Middle frontal gyrus (tissue), 1 donor: ENCODE measurements around the gene BTN1A1.
"Not testable (repeated sequence)": the region's sequence is repeated elsewhere in the genome, so short reads cannot be mapped to it uniquely, and the experiment has no call there.

Experiments used
- DNase-seq: peaks from one replicate; pipeline ENCODE4 v3.0.0-alpha.2; 2015; ENCODE audit warnings: low spot score; ENCODE audit errors: extremely low spot score

The BTN1A1 gene, protein sequence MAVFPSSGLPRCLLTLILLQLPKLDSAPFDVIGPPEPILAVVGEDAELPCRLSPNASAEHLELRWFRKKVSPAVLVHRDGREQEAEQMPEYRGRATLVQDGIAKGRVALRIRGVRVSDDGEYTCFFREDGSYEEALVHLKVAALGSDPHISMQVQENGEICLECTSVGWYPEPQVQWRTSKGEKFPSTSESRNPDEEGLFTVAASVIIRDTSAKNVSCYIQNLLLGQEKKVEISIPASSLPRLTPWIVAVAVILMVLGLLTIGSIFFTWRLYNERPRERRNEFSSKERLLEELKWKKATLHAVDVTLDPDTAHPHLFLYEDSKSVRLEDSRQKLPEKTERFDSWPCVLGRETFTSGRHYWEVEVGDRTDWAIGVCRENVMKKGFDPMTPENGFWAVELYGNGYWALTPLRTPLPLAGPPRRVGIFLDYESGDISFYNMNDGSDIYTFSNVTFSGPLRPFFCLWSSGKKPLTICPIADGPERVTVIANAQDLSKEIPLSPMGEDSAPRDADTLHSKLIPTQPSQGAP

DNA sequence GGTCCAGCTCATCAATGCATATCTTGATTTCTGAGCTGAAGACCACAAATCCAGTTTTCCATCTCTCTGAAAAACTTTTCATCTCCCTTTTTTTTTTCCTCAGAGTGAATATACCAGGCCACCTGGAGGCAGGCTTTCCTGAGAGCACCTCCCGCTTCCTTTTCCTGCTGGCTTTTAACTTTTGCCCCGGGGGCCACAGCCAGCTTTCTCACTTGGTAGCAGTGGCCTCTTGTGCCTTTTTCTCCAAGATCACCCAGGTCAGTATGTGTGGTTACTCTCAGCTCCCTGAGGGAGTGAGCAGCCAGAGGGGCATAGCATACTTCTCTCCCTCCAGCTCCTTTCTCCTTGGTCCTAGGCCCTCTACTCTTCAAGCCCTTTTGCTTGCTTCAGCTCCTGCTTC is at the start of gene BTN1A1:
Gene BTN1A1 (plus strand): TSS at position 202 of the 400 bp plus-strand sequence. CDS start 984 bp downstream, outside the sequence.
- no peak for DNase-seq

DNA sequence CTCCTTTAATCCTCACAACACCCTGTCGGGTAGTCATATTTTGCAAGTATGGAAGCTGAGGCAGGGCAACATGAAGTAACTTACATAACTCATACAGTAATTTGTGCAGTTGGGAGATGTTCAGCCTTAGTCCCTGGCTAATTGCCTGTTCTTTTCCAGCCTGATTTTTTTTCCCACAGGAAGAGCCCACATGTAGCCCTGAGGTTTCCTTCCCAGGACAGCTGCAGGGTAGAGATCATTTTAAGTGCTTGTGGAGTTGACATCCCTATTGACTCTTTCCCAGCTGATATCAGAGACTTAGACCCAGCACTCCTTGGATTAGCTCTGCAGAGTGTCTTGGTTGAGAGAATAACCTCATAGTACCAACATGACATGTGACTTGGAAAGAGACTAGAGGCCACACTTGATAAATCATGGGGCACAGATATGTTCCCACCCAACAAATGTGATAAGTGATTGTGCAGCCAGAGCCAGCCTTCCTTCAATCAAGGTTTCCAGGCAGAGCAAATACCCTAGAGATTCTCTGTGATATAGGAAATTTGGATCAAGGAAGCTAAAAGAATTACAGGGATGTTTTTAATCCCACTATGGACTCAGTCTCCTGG is 47.4 kb upstream of the BTN1A1 start:
- no peak for DNase-seq

DNA sequence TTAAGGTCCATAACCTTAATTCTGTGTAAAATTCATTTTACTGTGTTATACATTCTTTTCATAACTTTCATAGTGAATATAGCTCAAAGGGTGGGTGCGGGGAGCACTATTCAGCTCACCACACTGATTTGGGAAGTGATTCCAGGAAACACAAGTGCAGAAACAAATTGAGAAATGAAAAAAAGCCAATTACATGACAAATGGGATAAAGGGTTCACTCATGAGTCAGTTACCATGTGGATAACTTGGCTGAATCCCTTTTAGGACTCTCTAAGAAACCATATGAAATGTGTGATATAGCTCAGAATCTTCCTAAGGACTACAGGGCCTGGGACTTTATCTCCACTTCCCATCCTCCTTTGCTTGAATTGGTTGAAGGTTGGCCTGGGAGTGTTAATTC is 45.5 kb upstream of the BTN1A1 start:
- DNase-seq, result no peak

DNA sequence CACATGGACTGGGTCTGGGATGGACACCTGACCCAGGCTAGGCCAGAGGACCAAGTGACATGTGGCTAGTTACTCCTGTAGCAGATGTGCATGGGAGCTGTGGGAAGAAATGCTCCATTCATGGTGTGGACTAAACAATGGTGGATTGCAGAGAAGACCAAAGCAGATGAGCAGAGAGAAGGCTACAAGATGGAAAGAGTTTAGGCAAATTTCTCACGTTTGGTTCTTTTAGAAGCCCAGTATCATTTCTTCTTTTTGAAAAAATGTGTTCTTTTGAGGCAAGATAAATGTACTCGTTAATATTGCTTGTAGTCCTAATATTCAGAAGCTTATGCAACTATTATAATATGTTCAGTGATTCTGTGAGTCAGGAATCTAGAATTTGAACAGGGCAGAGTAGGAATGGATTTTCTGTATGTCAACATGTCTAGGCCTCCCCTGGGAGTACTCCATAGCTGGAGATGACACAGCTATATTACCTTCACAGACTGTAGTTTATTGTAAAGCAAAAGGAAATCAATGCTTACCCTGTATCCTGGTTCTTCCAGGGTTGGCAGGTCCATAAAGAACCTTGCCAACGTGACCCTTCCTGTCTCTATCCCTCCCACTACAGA is 44.6 kb upstream of the BTN1A1 start:
- no peak for DNase-seq

DNA sequence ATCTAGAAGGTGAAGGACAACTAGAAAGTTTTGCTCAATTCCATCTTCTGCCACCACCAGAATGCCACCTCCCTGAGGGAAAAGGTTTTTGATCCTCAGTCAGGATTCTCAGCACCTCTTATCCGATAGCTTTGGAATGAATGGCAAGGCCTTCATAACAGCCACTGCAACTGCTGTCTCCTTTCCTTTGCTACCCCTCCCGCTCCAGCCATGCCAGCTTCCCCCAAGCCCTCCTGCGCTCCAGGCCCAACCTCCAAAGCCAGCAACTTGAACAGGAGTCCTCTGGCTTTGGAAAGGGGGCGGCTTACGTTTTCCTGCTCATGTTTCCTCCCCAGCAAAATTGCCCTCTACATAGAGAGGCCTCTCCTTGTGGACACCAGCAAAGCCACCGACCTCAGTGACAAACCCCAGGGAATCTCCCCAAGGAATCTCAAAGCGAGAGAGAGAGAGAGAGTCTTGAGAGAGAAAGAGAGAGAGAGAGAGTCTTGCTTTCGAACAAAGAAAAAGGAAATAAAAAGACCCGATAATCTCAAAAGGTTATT is 42.8 kb upstream of the BTN1A1 start:
- no peak for DNase-seq

DNA sequence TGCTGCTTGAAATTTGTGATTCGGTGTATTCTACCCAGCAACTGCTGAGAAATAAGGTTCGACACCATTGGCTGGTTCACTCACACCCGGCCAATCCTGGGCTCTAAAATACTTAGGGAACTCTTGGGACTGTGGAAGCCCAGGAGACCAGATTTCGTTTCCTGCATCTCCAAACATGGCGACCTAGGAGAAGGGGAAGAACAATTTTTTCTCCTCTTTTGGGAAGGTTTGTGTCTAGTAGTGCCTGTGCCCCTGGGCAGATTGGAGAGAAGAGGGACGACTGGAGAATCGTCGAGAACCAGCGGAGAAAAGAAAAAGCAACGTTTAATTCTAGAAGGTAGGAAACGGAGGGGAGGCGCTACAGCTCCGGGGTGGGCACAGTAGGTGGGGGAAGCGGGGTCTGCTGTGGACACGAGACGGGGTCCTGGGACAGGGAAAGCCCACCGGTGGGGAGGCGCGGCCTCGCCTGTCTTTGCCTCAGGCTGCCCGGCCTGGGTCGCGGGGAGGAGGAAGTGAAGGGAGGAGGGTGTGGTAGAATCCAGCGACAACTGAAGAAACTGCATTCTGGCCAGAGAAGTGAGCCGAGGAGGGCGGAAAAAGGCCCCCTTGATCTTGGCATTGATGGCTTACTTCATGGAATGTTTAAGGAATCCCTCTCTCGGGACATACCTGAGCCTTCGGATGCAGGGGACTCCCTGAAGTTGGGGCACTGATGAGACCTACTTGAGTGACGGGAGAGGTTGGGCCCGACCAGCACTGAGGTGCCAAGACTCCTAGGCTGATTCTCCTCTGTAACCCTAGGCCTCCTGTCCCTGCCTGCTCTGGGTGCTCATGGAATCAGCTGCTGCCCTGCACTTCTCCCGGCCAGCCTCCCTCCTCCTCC is 42.1 kb upstream of the BTN1A1 start, which contains the start of gene BTN2A1:
Gene BTN2A1 (plus strand): TSS at position 150 of the 883 bp plus-strand sequence. CDS start 682 bp downstream, at position 832.
- DNase-seq, result peak; percentile 86

DNA sequence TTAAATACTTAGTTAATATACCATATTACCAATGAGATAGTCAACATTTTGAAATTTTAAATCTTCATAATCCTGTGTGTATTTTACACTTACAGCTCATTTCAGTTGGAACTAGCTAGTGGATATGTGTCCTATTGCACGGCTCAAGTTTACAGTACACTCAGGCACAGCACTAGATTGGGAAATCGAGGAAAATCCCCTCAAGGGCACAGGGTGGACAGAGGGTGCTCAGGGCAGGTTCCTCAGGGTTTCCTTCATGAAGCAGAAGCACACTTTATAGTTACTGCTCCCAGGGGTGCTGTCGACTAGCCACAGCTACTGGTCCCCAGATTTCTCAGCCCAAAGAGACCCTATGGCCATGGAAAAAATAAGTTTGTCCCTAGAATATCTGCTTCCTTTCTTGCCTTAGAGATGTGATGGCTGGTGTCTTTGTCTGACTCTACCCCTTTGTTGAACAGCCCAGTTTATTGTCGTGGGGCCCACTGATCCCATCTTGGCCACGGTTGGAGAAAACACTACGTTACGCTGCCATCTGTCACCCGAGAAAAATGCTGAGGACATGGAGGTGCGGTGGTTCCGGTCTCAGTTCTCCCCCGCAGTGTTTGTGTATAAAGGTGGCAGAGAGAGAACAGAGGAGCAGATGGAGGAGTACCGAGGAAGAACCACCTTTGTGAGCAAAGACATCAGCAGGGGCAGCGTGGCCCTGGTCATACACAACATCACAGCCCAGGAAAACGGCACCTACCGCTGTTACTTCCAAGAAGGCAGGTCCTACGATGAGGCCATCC is 40.9 kb upstream of the BTN1A1 start:
- no peak for DNase-seq

DNA sequence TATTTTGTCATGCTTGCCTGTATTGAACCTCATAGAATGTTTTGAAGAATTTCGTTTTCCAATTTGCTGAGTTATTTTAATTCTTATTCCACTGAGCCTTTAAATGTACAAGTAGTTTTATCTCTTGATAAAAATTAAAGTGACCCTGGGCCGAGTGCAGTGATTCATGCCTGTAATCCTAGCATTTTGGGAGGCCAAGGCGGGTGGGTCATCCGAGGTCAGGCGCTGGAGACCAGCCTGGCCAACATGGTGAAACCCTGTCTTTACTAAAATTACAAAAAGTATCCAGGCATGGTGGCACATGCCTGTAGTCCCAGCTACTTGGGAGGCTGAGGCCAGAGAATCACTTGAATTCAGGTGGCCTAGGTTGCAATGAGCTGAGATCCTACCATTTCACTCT is 38.8 kb upstream of the BTN1A1 start:
- DNase-seq, result not testable (repeated sequence)

DNA sequence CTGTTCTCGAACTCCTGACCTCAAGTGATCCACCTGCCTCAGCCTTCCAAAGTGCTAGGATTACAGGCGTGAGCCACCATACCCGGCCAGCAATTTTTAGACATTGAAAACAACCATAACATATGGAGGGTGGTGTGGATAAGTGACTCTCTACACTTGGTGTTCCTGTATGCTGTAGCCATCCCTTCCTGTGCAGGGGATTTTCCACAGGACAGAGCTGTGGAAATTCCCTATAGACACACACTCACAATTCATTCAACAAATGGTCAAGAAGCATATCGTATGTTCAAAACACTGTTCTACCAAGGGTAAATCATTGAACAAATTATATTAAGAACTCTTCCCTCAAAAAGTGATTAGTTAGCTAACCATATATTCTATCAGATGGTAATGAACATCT is 36.1 kb upstream of the BTN1A1 start:
- DNase-seq, result no peak

DNA sequence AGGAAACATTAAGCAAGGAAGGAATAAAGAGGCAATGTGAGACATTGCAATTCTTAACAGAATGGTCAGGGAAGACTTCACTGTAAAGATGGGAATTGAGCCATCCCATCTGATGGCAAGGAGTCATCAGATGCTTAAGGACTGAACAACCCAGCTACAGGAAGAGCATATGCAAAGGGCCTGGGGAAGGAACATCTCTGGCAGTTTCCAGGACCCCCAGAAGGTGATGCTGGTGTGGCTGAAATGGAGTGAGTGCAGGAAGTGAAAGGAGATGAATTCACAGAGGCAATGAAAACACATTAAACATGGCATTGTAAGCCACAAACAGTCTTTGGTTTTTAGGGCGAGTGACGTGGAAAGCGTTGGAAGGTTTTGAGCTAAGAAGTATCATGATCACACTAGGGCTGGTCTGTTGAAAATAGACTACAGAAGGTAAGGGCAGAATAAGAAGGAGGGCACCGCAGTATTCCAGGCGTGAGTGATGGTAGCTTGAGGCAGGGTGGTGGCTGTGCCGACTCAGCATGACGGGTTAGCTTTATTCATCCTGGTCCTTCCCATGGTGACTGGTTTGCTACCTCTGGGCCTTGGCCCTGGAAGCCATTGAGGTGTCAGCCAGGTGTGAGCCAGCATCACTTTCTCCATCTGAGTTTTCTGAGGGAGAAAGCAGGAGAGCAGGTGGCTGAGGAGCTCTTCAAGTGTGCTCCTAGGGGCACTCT is 35.5 kb upstream of the BTN1A1 start:
- no peak for DNase-seq

DNA sequence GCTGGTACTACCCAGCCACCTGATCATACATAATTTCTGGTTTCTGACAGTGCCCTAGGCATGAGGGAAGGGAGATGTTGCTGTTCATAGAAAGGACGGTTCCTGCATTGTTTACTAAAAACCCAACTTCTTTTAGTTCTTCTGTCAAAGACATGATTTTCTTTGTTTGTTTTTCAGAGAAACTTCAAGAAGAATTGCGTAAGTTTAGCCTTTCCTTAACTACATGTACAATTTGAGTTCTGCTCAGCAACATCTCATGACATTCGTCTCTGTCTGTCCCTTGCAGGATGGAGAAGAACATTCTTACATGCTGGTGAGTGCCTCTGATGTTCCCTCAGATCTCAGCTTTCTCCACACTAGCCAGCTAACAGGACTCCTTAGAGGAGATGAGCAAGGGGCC is 34.3 kb upstream of the BTN1A1 start:
- no peak for DNase-seq

DNA sequence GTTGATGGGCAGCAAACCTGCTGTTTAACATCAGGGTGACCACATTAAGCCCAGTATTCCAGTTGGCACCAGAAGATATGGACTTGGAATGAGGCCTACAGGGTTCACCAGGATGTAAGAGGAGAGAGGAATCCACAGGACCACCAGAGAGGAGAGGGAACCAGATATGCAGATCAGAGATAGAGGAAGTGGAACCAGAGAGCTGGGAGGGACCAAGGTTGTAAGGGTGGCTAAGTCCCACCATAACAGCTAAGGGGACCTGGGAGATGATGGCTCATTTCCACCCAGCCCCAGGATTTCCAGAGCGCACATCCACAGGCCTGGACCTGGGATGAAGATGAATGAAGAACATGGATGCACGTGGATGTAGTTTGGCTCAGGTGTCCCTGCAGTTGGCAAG is 31.3 kb upstream of the BTN1A1 start:
- no peak for DNase-seq

DNA sequence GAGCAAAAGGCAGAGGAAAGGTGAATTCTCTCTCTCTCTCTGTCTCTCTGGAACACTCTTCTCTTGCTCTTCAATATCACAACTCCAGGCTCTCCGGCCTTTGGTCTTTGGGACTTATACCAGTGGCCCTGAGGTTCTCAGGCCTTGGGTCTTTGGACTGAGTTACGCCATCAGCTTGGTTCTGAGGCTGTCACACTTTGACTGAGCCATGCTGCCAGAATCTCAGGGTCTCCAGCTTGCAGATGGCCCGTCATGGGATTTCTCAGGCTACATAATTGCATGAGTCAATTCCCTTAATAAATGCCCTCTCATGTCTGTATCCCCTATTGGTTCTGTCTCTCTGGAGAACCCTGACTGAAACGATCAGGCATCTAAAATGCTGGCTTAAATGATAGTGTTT is 29.5 kb upstream of the BTN1A1 start:
- no peak for DNase-seq

DNA sequence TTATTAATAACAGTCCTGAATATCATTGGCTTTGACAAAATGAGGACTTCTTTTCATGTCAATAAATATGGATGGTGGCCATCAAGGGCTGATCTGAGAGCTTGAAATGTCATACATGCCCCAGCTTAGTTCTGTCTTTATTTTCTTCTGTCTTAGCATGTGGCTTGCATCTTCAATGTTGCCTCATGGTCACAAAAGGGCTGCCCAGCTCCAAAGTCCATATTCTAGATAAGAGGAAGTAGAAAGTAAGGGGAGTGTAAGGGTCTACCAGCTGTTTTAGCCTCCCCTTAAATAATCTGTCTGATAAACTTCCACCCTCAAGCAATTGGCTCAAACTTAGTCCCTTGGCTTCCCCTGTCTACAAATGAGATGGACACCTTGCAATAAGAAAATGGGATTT is 28.1 kb upstream of the BTN1A1 start:
- DNase-seq, result no peak

DNA sequence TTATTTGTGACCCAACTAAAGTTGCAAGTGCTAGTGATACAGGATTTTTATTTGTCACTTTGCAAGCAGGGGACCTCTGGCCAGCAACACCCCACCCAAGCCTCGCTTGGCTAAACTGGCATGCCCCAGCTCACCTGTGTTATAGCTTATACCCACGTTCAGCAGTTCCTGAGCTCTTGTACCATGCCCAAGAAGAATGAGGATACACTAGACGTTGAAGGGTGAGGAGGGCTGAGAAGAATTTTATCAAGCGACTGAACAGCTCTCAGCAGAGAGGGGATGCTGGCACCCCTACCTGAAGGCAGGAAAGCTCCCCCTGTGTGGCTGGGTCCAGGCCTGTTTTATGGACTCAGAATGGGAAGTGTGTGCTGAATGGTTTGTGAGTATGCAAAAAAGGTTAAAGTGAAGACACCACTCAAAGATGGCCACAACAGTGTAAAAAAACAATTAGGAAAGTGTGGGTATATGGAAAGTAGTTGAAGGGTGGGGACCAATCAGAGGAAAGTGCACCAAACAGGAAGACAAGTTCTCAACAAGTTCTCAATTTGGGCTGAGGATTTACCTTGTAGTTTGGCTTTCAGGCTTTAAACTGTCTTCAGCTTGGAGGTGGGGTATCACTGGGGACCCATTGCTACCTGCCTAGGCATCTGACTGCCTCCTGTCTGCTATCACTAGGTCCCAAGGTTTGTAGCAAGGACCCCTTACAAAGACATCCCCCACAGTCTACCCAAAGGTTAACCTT is 27.4 kb upstream of the BTN1A1 start:
- no peak for DNase-seq

DNA sequence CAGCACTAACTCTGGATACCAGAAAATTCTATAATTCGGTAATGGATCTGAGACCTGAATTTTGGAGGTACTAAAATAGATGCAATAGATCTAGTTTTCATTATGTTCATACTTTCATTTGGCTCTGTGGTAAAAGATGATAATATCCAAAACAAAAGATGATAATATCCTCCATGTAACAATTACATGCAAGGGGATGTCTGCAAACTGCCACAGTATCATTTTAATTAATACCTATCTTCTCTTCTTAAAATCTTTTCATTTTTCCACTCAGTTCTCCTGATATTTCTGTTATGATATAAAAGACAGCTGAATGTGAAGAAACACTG is 26.7 kb upstream of the BTN1A1 start:
- no peak for DNase-seq

DNA sequence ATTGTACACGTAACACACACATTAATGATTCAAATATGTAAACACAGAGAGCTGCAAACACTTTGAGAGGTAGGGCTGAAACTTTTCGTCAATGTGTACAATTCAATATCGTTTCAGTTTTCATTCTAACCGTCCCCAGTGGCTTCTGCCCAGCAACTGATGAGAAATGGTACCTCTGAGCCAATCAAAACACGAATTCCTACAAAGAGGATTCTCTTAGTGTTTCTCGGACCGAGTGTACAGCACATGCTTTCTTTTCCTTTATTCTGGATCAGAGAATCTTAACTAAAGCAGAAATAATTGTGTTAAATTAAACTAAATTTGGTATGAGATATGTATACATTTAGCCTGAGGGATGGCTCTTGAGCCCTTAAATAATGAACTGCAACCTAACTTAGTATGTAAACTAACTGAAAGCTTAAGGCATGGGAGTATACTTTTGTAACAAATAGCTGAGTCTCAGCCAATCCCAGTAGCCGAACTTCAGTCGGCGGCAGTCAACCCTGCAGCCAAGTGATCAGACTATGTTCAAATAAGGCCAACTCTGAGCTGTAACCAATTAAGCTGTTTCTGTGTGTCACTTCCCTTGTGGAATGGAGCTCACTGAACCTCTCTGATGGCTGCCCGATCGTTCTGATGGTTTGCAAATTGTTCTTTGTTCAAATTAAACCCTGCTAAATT is 26.2 kb upstream of the BTN1A1 start:
- DNase-seq, result peak; percentile 69

DNA sequence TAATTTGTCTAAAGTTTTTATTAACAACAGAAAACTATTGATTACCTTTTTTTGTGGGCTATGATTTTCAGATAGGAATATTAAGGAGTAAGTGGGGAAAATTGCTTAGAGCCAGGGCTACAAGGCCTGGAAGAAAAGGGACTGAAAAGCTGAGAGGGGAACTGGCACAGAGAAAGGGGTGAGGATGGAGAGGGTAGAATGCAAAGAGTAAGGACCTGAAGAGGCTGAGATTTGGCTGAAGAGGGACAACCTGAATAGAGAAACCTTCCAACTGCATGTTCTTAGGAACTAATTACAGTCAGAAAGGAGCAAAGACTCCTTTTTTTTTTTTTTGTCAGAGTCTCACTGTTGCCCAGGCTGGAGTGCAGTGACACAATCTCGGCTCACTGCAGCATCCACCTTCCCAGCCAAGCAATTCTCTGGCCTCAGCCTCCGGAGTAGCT is 25.6 kb upstream of the BTN1A1 start:
- DNase-seq, result no peak
